CD14-positive monocyte (primary cell): ENCODE data around the gene IRF8. TPM values are rescaled to one million over a fixed set of nuclear protein-coding genes. Genes with fewer than 3 reads are reported as not detected.
"Not testable (repeated sequence)": the region's sequence is repeated elsewhere in the genome, so short reads cannot be mapped to it uniquely, and the experiment has no call there.

Source experiments
- DNase-seq, 3 donors: peaks; one replicate each; pipeline ENCODE4 v3.0.0-alpha.2; 2011 to 2022
- H2AFZ ChIP-seq: 2 replicates; pipeline ENCODE4 v1.6.0; 2012; ENCODE audit warnings: mild to moderate bottlenecking, low read depth, low read length, inconsistent platforms; ENCODE audit not compliant: insufficient read depth, poor library complexity, severe bottlenecking
- H3K27ac ChIP-seq, 2 donors: 1 replicate in 1 of 2; 2 replicates in 1 of 2; pipeline ENCODE4 v1.5.1; 2012 to 2013; ENCODE audit warnings: low read length in 2 of 2, control low read depth in 1 of 2, inconsistent platforms in 1 of 2, low read depth in 1 of 2, mild to moderate bottlenecking in 1 of 2
- H3K27me3 ChIP-seq, 2 donors: one replicate each; pipeline versions ENCODE4 v1.6.0 to v1.6.1; 2011 to 2013; ENCODE audit warnings: low read length in 2 of 2; ENCODE audit not compliant: control insufficient read depth in 2 of 2, insufficient read depth in 2 of 2
- H3K36me3 ChIP-seq, 2 donors: replicated peaks in 1 of 2; 1 replicate in 1 of 2; 2 replicates in 1 of 2; pipeline versions ENCODE4 v1.5.1 to v1.6.1; 2012 to 2013; ENCODE audit warnings: low read length in 2 of 2, control low read depth in 1 of 2, inconsistent platforms in 1 of 2, mild to moderate bottlenecking in 1 of 2; ENCODE audit not compliant: insufficient read depth in 2 of 2, control insufficient read depth in 1 of 2
- H3K4me1 ChIP-seq, 2 donors: 1 replicate in 1 of 2; 2 replicates in 1 of 2; pipeline versions ENCODE4 v1.5.1 to v1.6.1; 2012 to 2013; ENCODE audit warnings: low read length in 2 of 2, control low read depth in 1 of 2, inconsistent platforms in 1 of 2, mild to moderate bottlenecking in 1 of 2, moderate library complexity in 1 of 2; ENCODE audit not compliant: insufficient read depth in 2 of 2, control insufficient read depth in 1 of 2
- H3K4me2 ChIP-seq: replicated peaks from 2 replicates; pipeline ENCODE3; 2012; ENCODE audit warnings: low read length, moderate library complexity, mild to moderate bottlenecking; ENCODE audit not compliant: poor library complexity, severe bottlenecking; ENCODE audit errors: extremely low read depth
- H3K4me3 ChIP-seq, 3 experiments: fragments of 200-600 bp in 1 of 3; sonication (generic) in 1 of 3; replicated peaks in 1 of 3; 1 replicate in 2 of 3; 2 replicates in 1 of 3; pipeline ENCODE4 v1.5.1; 2011 to 2013; ENCODE audit warnings: low read length in 3 of 3, mild to moderate bottlenecking in 3 of 3, control low read depth in 2 of 3, low read depth in 2 of 3, inconsistent platforms in 1 of 3, moderate library complexity in 1 of 3
- H3K79me2 ChIP-seq: 2 replicates; pipeline ENCODE4 v1.6.0; 2012; ENCODE audit warnings: mild to moderate bottlenecking, control low read depth, inconsistent platforms, low read length, moderate library complexity; ENCODE audit not compliant: insufficient read depth
- H3K9ac ChIP-seq: 2 replicates; pipeline ENCODE4 v1.6.0; 2017; ENCODE audit warnings: low read length, mild to moderate bottlenecking; ENCODE audit not compliant: insufficient read depth, poor library complexity, severe bottlenecking
- H3K9me3 ChIP-seq, 2 donors: replicated peaks in 1 of 2; 1 replicate in 1 of 2; 2 replicates in 1 of 2; pipeline versions ENCODE4 v1.5.1 to v1.6.1; 2012 to 2013; ENCODE audit warnings: low read length in 2 of 2, control low read depth in 1 of 2; ENCODE audit not compliant: control insufficient read depth in 1 of 2, insufficient read depth in 1 of 2
- H4K20me1 ChIP-seq: 2 replicates; pipeline ENCODE4 v1.6.0; 2012; ENCODE audit warnings: mild to moderate bottlenecking, low read length, control low read depth, moderate library complexity; ENCODE audit not compliant: insufficient read depth
- H3K27ac Mint-ChIP-seq, 7 donors: one replicate each; pipeline ENCODE4 v1.8.0; 2020; ENCODE audit warnings: mild to moderate bottlenecking in 7 of 7, mixed read lengths in 7 of 7, moderate library complexity in 6 of 7, inconsistent platforms in 2 of 7
- H3K27me3 Mint-ChIP-seq, 3 donors: one replicate each; pipeline ENCODE4 v1.8.0; 2021 to 2022; ENCODE audit warnings: low read depth in 3 of 3, mild to moderate bottlenecking in 3 of 3, mixed read lengths in 3 of 3, moderate library complexity in 3 of 3, inconsistent platforms in 1 of 3
- H3K36me3 Mint-ChIP-seq, 2 donors: one replicate each; pipeline ENCODE4 v1.8.0; 2020; ENCODE audit warnings: mixed read lengths in 2 of 2, inconsistent platforms in 1 of 2, mild to moderate bottlenecking in 1 of 2
- H3K4me1 Mint-ChIP-seq: one replicate; pipeline ENCODE4 v1.8.0; 2020; ENCODE audit warnings: mild to moderate bottlenecking, mixed read lengths
- H3K4me3 Mint-ChIP-seq, 2 donors: one replicate each; pipeline ENCODE4 v1.8.0; 2020; ENCODE audit warnings: mild to moderate bottlenecking in 2 of 2, mixed read lengths in 2 of 2, moderate library complexity in 1 of 2
- H3K9me3 Mint-ChIP-seq, 7 donors: one replicate each; pipeline ENCODE4 v1.8.0; 2020 to 2022; ENCODE audit warnings: mixed read lengths in 7 of 7, mild to moderate bottlenecking in 6 of 7, moderate library complexity in 6 of 7, inconsistent platforms in 2 of 7
- WGBS: methylation state at CpG from one replicate; pipeline ENCODE4 v1.1.5; 2013; ENCODE audit warnings: missing lambda C conversion rate; ENCODE audit not compliant: insufficient coverage; 5-methylcytosine and 5-hydroxymethylcytosine counted together
- intact Hi-C, 2 donors: fragments of 100-400 bp; cut with micrococcal nuclease; formaldehyde crosslinking; loops; one replicate each; pipeline versions ENCODE4 v1.15.0 to v1.15.1; 2023
- polyA plus RNA-seq, 3 donors: library from polyadenylated mRNA; depleted of rRNA in 1 of 3; unstranded in 2 of 3; stranded (reverse) in 1 of 3; fragments of 300-500 nt in 2 of 3; fragments of >200 nt in 1 of 3; fragmentation: Illumina TruSeq in 2 of 3; gene quantifications; 1 replicate in 2 of 3; 2 replicates in 1 of 3; pipeline ENCODE4 v1.2.3, GENCODE V29; 2012 to 2021
- TF ChIP-seq, protein P1 (sequence below): fragments of 200-600 bp; IDR thresholded peaks from one replicate; pipeline ENCODE4 v1.8.0; 2022; ENCODE audit warnings: antibody characterized with exemption, mild to moderate bottlenecking

The IRF8 gene
- polyA plus RNA-seq, 3 donors = 157 to 187 (median 184) TPM

DNA sequence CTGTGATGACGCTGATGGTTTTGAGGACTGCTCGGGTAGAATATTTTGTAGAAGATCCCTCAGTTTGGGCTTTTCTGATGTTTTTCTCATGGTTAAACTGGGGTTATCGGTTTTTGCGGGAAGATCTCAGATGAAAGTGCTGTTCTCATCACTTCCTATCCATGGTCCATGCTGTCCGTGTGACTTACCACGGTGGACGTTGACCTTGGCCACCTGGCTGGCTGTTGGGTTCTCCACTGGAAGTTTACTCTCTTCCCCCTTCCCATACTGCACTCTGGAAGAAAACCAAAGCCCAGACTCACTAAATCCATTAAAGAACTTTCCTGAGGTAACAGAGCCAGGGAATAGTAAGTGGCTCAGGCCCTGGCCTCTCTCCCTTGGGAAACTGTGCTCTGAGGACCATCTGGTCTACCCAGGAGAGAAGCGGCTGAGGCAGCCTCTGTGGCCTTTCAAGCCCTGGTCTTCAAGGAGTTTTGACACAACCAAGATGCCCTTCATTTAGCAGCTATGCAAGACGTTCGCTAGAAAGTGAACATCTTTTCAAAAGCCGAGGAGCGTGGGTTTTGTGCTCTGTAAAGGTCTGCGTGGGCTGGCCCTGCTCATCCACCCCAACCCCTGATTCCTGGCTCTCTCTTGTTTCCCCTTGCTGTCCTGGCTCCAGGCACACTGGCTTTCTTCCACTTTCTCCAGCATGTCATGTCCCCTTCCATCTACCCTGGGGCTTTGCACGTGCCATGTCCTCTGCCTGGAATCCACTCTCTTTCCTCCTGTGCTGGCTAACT lies 43.1 kb downstream of the IRF8 start:
- Histone ChIP-seq H3K9ac (no peak overlapping the region), H2AFZ (no peak overlapping the region), H3K9me3 (no peaks in the 10 kb centered on the region), H3K79me2 (no peaks in the 10 kb centered on the region), H3K36me3 (no peaks in the 10 kb centered on the region), H4K20me1 (no peaks in the 10 kb centered on the region), H3K27ac (no peak overlapping the region), H3K27me3 (no peaks in the 10 kb centered on the region), H3K4me3 (no peak overlapping the region), H3K4me2 (no peak overlapping the region), H3K4me1 (peaks cover 47 to 50% of the 10 kb centered on the region in 2 donors)
- Mint-ChIP-seq H3K9me3 (peaks cover 0 to 7% (median 0%) of the 10 kb centered on the region in 7 donors), H3K27ac (peak overlapping the region in 3 of 7 donors; percentile 35 to 73 (median 64)), H3K36me3 (no peaks in the 10 kb centered on the region), H3K4me1 (peaks cover 57% of the 10 kb centered on the region), H3K4me3 (no peak overlapping the region), H3K27me3 (peaks cover 3 to 12% (median 4%) of the 10 kb centered on the region in 3 donors)
- DNase-seq = no peak
- intact Hi-C loops = no loop called here
- WGBS = 74% methylated on average over 14 of the region's 14 CpGs
- TF ChIP-seq, protein P1, sequence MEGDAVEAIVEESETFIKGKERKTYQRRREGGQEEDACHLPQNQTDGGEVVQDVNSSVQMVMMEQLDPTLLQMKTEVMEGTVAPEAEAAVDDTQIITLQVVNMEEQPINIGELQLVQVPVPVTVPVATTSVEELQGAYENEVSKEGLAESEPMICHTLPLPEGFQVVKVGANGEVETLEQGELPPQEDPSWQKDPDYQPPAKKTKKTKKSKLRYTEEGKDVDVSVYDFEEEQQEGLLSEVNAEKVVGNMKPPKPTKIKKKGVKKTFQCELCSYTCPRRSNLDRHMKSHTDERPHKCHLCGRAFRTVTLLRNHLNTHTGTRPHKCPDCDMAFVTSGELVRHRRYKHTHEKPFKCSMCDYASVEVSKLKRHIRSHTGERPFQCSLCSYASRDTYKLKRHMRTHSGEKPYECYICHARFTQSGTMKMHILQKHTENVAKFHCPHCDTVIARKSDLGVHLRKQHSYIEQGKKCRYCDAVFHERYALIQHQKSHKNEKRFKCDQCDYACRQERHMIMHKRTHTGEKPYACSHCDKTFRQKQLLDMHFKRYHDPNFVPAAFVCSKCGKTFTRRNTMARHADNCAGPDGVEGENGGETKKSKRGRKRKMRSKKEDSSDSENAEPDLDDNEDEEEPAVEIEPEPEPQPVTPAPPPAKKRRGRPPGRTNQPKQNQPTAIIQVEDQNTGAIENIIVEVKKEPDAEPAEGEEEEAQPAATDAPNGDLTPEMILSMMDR = no peak

DNA sequence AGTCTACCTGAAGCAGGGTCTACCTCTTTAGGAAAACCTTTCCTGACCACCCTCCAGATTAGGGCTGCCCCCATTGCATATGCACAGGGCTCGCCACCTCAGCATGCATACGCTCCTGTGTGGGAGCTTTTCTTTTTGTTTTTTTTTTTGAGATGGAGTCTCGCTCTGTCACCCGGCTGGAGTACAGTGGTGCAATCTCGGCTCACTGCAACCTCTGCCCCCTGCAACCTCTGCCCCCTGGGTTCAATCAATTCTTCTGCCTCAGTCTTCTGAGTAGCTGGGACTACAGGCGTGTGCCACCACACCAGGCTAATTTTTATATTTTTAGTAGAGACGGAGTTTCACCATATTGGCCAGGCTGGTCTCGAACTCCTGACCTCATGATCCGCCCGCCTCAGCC lies 43.7 kb downstream of the IRF8 start:
- H3K4me3 Mint-ChIP-seq, H3K36me3 ChIP-seq, H4K20me1 ChIP-seq, H3K36me3 Mint-ChIP-seq, H3K9me3 ChIP-seq, H3K4me3 ChIP-seq, H3K9me3 Mint-ChIP-seq, H3K4me2 ChIP-seq, H3K9ac ChIP-seq, H3K79me2 ChIP-seq, intact Hi-C loops, DNase-seq, H2AFZ ChIP-seq, H3K27me3 ChIP-seq, H3K27ac ChIP-seq: not testable (repeated sequence)
- 85% methylated on average over 7 of the region's 10 CpGs for WGBS
- Mint-ChIP-seq H3K27ac (peak overlapping the region in 3 of 7 donors; percentile 35 to 73 (median 64)), H3K27me3 (peaks cover 4 to 16% (median 4%) of the 10 kb centered on the region in 3 donors), H3K4me1 (peaks cover 58% of the 10 kb centered on the region)
- H3K4me1 ChIP-seq = peaks cover 47 to 50% of the 10 kb centered on the region in 2 donors
